H1 (cell line): ENCODE results near the gene NAB1. TPM values are rescaled to one million over a fixed set of nuclear protein-coding genes. Genes with fewer than 3 reads are reported as not detected.

ENCODE experiments used
- CTCF ChIA-PET: fragments of 300-600 bp; sonication (Branson Sonifier 250); formaldehyde crosslinking; loops from one replicate; lab custom pipeline; 2021; ENCODE audit not compliant: partially characterized antibody; lab: Charles Lee
- POLR2A ChIA-PET: fragments of 300-600 bp; sonication (Branson Sonifier 250); formaldehyde crosslinking; loops from one replicate; lab custom pipeline; 2021; ENCODE audit warnings: inconsistent platforms; ENCODE audit not compliant: partially characterized antibody; lab: Charles Lee
- DNase-seq, 2 experiments: peaks; one replicate each; pipeline versions ENCODE4 v3.0.0 to v3.0.0-alpha.2; 2010 to 2022; ENCODE audit warnings: low spot score in 2 of 2, low read depth in 1 of 2, mixed read lengths in 1 of 2
- FAIRE-seq: peaks from 2 replicates; lab custom pipeline; 2011; peaks lifted over from hg19 to GRCh38; lab: Jason Lieb, UNC
- H2AFZ ChIP-seq: 2 replicates; pipeline ENCODE4 v1.8.1; 2012; ENCODE audit warnings: low read length, inconsistent platforms
- H2AK5ac ChIP-seq: 2 replicates; pipeline ENCODE4 v1.6.1; 2013; ENCODE audit warnings: low read depth, low read length
- H2BK120ac ChIP-seq: replicated peaks from 2 replicates; pipeline ENCODE3; 2013; ENCODE audit warnings: low read depth, low read length, inconsistent platforms
- H2BK12ac ChIP-seq: 2 replicates; pipeline ENCODE4 v1.6.1; 2013; ENCODE audit warnings: low read depth, low read length
- H2BK15ac ChIP-seq: 2 replicates; pipeline ENCODE4 v1.6.1; 2013; ENCODE audit warnings: low read length
- H2BK20ac ChIP-seq: 2 replicates; pipeline ENCODE4 v1.6.1; 2013; ENCODE audit warnings: low read length
- H2BK5ac ChIP-seq: 2 replicates; pipeline ENCODE4 v1.6.1; 2013; ENCODE audit warnings: low read depth, low read length
- H3K14ac ChIP-seq: 2 replicates; pipeline ENCODE4 v1.6.1; 2013; ENCODE audit warnings: inconsistent platforms; ENCODE audit not compliant: insufficient read length
- H3K18ac ChIP-seq: 2 replicates; pipeline ENCODE4 v1.6.1; 2013; ENCODE audit warnings: low read length; ENCODE audit errors: extremely low read depth
- H3K23ac ChIP-seq: 2 replicates; pipeline ENCODE4 v1.6.1; 2013; ENCODE audit warnings: inconsistent platforms; ENCODE audit not compliant: insufficient read length
- H3K23me2 ChIP-seq: 2 replicates; pipeline ENCODE4 v1.6.1; 2013; ENCODE audit warnings: low read depth, low read length
- H3K27ac ChIP-seq: 2 replicates; pipeline ENCODE4 v1.6.1; 2011; ENCODE audit warnings: low read depth, low read length, inconsistent platforms
- H3K27me3 ChIP-seq, 4 experiments: replicated peaks in 1 of 4; 1 replicate in 1 of 4; 2 replicates in 3 of 4; pipeline versions ENCODE4 v1.6.1 to v1.8.1; 2011 to 2013; ENCODE audit warnings: low read length in 3 of 4, mild to moderate bottlenecking in 3 of 4, inconsistent platforms in 2 of 4, mixed read lengths in 2 of 4, moderate library complexity in 1 of 4; ENCODE audit not compliant: control insufficient read depth in 3 of 4, insufficient read depth in 3 of 4; ENCODE audit errors: extremely low read depth in 1 of 4
- H3K36me3 ChIP-seq, 4 experiments: 2 replicates each; pipeline versions ENCODE4 v1.6.1 to v1.8.1; 2011 to 2013; ENCODE audit warnings: mild to moderate bottlenecking in 4 of 4, low read length in 3 of 4, moderate library complexity in 2 of 4, control low read depth in 1 of 4, inconsistent platforms in 1 of 4; ENCODE audit not compliant: insufficient read depth in 4 of 4, control insufficient read depth in 2 of 4
- H3K4ac ChIP-seq: replicated peaks from 2 replicates; pipeline ENCODE3; 2013; ENCODE audit warnings: low read length, low read depth, mixed read lengths, inconsistent platforms; ENCODE audit not compliant: insufficient read length
- H3K4me1 ChIP-seq, 4 experiments: replicated peaks in 1 of 4; 1 replicate in 1 of 4; 2 replicates in 3 of 4; pipeline versions ENCODE4 v1.6.1 to v1.8.1; 2011 to 2013; ENCODE audit warnings: low read length in 3 of 4, inconsistent platforms in 2 of 4, mixed read lengths in 1 of 4; ENCODE audit not compliant: insufficient read depth in 4 of 4, control insufficient read depth in 3 of 4
- H3K4me2 ChIP-seq, 2 experiments: 2 replicates each; pipeline versions ENCODE4 v1.6.1 to v1.8.1; 2011 to 2013; ENCODE audit warnings: low read depth in 2 of 2, low read length in 2 of 2, control low read depth in 1 of 2, inconsistent platforms in 1 of 2, mild to moderate bottlenecking in 1 of 2; ENCODE audit not compliant: insufficient read depth in 1 of 2
- H3K4me3 ChIP-seq, 4 experiments: fragments of 200-600, 300-600 bp in 1 of 4; sonication (generic), shearing (Covaris generic), sonication (Bioruptor Twin) in 1 of 4; 2 replicates each; pipeline versions ENCODE4 v1.5.1 to v1.8.1; 2011 to 2016; ENCODE audit warnings: low read length in 4 of 4, low read depth in 3 of 4, control low read depth in 2 of 4, inconsistent platforms in 2 of 4, mild to moderate bottlenecking in 2 of 4, mixed read lengths in 1 of 4, moderate library complexity in 1 of 4; ENCODE audit not compliant: insufficient read depth in 2 of 4; ENCODE audit errors: extremely low read depth in 1 of 4
- H3K56ac ChIP-seq: replicated peaks from 2 replicates; pipeline ENCODE3; 2013; ENCODE audit warnings: low read depth, mild to moderate bottlenecking, mixed read lengths, low read length, inconsistent platforms; ENCODE audit not compliant: insufficient read length
- H3K79me1 ChIP-seq: 2 replicates; pipeline ENCODE4 v1.6.1; 2013; ENCODE audit warnings: low read depth, low read length, control low read depth
- H3K79me2 ChIP-seq, 2 experiments: 2 replicates each; pipeline versions ENCODE4 v1.6.1 to v1.8.1; 2012 to 2013; ENCODE audit warnings: low read length in 2 of 2, mild to moderate bottlenecking in 2 of 2, inconsistent platforms in 1 of 2; ENCODE audit not compliant: insufficient read depth in 2 of 2, control insufficient read depth in 1 of 2
- H3K9ac ChIP-seq, 4 experiments: replicated peaks in 1 of 4; 1 replicate in 1 of 4; 2 replicates in 3 of 4; pipeline versions ENCODE4 v1.6.1 to v1.8.1; 2011 to 2013; ENCODE audit warnings: low read depth in 3 of 4, low read length in 3 of 4, control low read depth in 2 of 4, mild to moderate bottlenecking in 2 of 4, moderate library complexity in 2 of 4, inconsistent platforms in 1 of 4; ENCODE audit errors: extremely low read depth in 1 of 4
- H3K9me3 ChIP-seq, 2 experiments: 2 replicates each; pipeline versions ENCODE4 v1.6.1 to v1.8.1; 2012 to 2013; ENCODE audit warnings: mild to moderate bottlenecking in 2 of 2, moderate library complexity in 2 of 2, control low read depth in 1 of 2, inconsistent platforms in 1 of 2, low read depth in 1 of 2, low read length in 1 of 2, mixed read lengths in 1 of 2; ENCODE audit not compliant: insufficient read depth in 2 of 2
- H4K20me1 ChIP-seq, 2 experiments: replicated peaks in 1 of 2; 2 replicates each; pipeline versions ENCODE3 to v1.8.1; 2011 to 2013; ENCODE audit warnings: inconsistent platforms in 2 of 2, low read length in 2 of 2, mild to moderate bottlenecking in 1 of 2; ENCODE audit not compliant: insufficient read depth in 2 of 2, control insufficient read depth in 1 of 2
- H4K5ac ChIP-seq: 2 replicates; pipeline ENCODE4 v1.6.1; 2013; ENCODE audit warnings: low read length, low read depth, mixed read lengths, inconsistent platforms; ENCODE audit not compliant: insufficient read length
- H4K8ac ChIP-seq: 2 replicates; pipeline ENCODE4 v1.8.0; 2013; ENCODE audit warnings: mild to moderate bottlenecking, moderate library complexity, low read length, inconsistent platforms; ENCODE audit not compliant: insufficient read depth; ENCODE audit errors: extremely low read depth
- H4K91ac ChIP-seq: replicated peaks from 2 replicates; pipeline ENCODE3; 2013; ENCODE audit warnings: low read length, mixed read lengths, inconsistent platforms; ENCODE audit not compliant: insufficient read length
- ATF3 ChIP-seq: IDR thresholded peaks from 2 replicates; pipeline ENCODE4 v1.6.1; 2011; ENCODE audit warnings: low read depth, mild to moderate bottlenecking, low read length; ENCODE audit not compliant: insufficient read depth
- CBX8 ChIP-seq: fragments of 300-800, 300-1000 bp; sonication (generic); IDR thresholded peaks from 2 replicates; pipeline ENCODE4 v1.7.1; 2016; ENCODE audit warnings: low read depth, low read length, borderline replicate concordance
- CEBPB ChIP-seq: IDR thresholded peaks from 2 replicates; pipeline ENCODE4 v1.6.1; 2012; ENCODE audit warnings: low read depth, low read length
- HDAC2 ChIP-seq, 2 experiments: fragments of 300-600 bp in 1 of 2; sonication (generic) in 1 of 2; IDR thresholded peaks; 2 replicates each; pipeline ENCODE4 v1.6.1; 2011 to 2012; ENCODE audit warnings: low read depth in 2 of 2, low read length in 2 of 2, mild to moderate bottlenecking in 2 of 2, moderate library complexity in 2 of 2, borderline replicate concordance in 1 of 2, inconsistent platforms in 1 of 2
- JUND ChIP-seq: IDR thresholded peaks from 2 replicates; pipeline ENCODE4 v1.6.1; 2011; ENCODE audit warnings: mild to moderate bottlenecking, improper control_type of control experiment, low read length
- KDM5A ChIP-seq: fragments of 200-600 bp; IDR thresholded peaks from 2 replicates; pipeline ENCODE4 v1.7.1; 2012; ENCODE audit warnings: mild to moderate bottlenecking, low read length, inconsistent platforms, mixed read lengths
- POLR2AphosphoS5 ChIP-seq: IDR thresholded peaks from 2 replicates; pipeline ENCODE4 v1.6.1; 2011; ENCODE audit warnings: low read depth, low read length
- POU5F1 ChIP-seq: IDR thresholded peaks from 2 replicates; pipeline ENCODE4 v1.6.1; 2011; ENCODE audit warnings: low read depth, mild to moderate bottlenecking, low read length, moderate library complexity
- SIX5 ChIP-seq: IDR thresholded peaks from 2 replicates; pipeline ENCODE4 v1.6.1; 2011; ENCODE audit warnings: mild to moderate bottlenecking, low read depth, low read length
- SP1 ChIP-seq: IDR thresholded peaks from 2 replicates; pipeline ENCODE4 v1.6.1; 2011; ENCODE audit warnings: low read depth, low read length
- SRF ChIP-seq: IDR thresholded peaks from 2 replicates; pipeline ENCODE4 v1.6.1; 2011; ENCODE audit warnings: mild to moderate bottlenecking, low read depth, low read length, moderate library complexity
- WGBS, 2 experiments: shearing (Covaris generic) in 1 of 2; methylation state at CpG; one replicate each; pipeline versions ENCODE4 v1.1.6 to v1.1.7; 2013 to 2015; ENCODE audit warnings: low lambda C conversion rate in 2 of 2, mixed read lengths in 2 of 2, inconsistent platforms in 1 of 2, low coverage in 1 of 2, missing lambda C conversion rate in 1 of 2; ENCODE audit not compliant: insufficient replicate concordance in 2 of 2, insufficient coverage in 1 of 2, insufficient read length in 1 of 2; ENCODE audit errors: extremely low coverage in 1 of 2, missing lambda C conversion rate in 1 of 2; 5-methylcytosine and 5-hydroxymethylcytosine counted together
- polyA plus RNA-seq, 7 experiments: library from polyadenylated mRNA; depleted of rRNA in 3 of 7; stranded (reverse) in 5 of 7; unstranded in 2 of 7; fragments of >200 nt in 5 of 7; fragments of 200-250 nt in 2 of 7; gene quantifications; 1 replicate in 5 of 7; 2 replicates in 1 of 7; 4 replicates in 1 of 7; pipeline versions ENCODE4 v1.2.1 to v1.2.3, GENCODE V29; 2011 to 2013; ENCODE audit warnings: missing spikeins in 2 of 7, mixed read lengths in 2 of 7
- total RNA-seq: library from RNA; stranded (reverse); fragmentation: NEBNext Ultra II Directional; extraction: Animal tissue kit (Norgen Biotek cat#: 25700); gene quantifications from 2 replicates; pipeline ENCODE4 v1.2.1, GENCODE V29; 2021
- TF ChIP-seq, protein P1 (sequence below): IDR thresholded peaks from 2 replicates; pipeline ENCODE4 v1.6.1; 2012; ENCODE audit warnings: low read length, inconsistent platforms

NAB1 gene
- total and polyA plus RNA-seq, 2 of the 8 experiments (the other 6 are each of a cell fraction or from before 2014, with no cell fraction given), result 8.5 to 28.6 TPM

- no peak for FAIRE-seq
- Histone ChIP-seq H3K4me2 (no peak overlapping the region), H3K27ac (no peak overlapping the region)
- no peak for TF ChIP-seq CBX8
- no peak for TF ChIP-seq ATF3
- TF ChIP-seq JUND, result 0 out of 2 replicates have a peak, but pooled peaks have one; percentile 33
- TF ChIP-seq, protein P1, sequence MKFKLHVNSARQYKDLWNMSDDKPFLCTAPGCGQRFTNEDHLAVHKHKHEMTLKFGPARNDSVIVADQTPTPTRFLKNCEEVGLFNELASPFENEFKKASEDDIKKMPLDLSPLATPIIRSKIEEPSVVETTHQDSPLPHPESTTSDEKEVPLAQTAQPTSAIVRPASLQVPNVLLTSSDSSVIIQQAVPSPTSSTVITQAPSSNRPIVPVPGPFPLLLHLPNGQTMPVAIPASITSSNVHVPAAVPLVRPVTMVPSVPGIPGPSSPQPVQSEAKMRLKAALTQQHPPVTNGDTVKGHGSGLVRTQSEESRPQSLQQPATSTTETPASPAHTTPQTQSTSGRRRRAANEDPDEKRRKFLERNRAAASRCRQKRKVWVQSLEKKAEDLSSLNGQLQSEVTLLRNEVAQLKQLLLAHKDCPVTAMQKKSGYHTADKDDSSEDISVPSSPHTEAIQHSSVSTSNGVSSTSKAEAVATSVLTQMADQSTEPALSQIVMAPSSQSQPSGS, result no peak
- no peak for TF ChIP-seq POU5F1
- no peak for TF ChIP-seq SIX5
- TF ChIP-seq SRF, result no peak
- TF ChIP-seq SP1, result no peak
- 0 out of 2 replicates have a peak, but pooled peaks have one; percentile 34 for TF ChIP-seq CEBPB
- no peak for TF ChIP-seq POLR2AphosphoS5
- no peak for TF ChIP-seq KDM5A
- no peak for TF ChIP-seq HDAC2 (IDR thresholded peaks at IDR 0.05; ENCODE audit: borderline replicate concordance in 1 of 2, low read depth in 2 of 2, low read length in 2 of 2)
Observed at GRCh38 chr2:190636361-190636760, 12.5 kb upstream of the NAB1 start.

More at GRCh38 chr2:190636361-190636760, 12.5 kb upstream of the NAB1 start:
- Histone ChIP-seq H4K91ac (no peak overlapping the region), H3K36me3 (no peaks in the 10 kb centered on the region), H3K4me1 (no peaks in the 10 kb centered on the region), H3K18ac (no peak overlapping the region), H2BK12ac (no peak overlapping the region), H4K8ac (no peak overlapping the region), H2AK5ac (no peak overlapping the region), H4K20me1 (no peaks in the 10 kb centered on the region), H3K4me3 (no peak overlapping the region), H3K79me2 (no peaks in the 10 kb centered on the region), H3K9me3 (no peaks in the 10 kb centered on the region), H2BK15ac (no peak overlapping the region), H2BK5ac (no peak overlapping the region), H3K27me3 (no peaks in the 10 kb centered on the region), H4K5ac (no peak overlapping the region), H3K56ac (no peak overlapping the region), H2AFZ (no peak overlapping the region), H3K79me1 (no peaks in the 10 kb centered on the region), H3K23me2 (no peaks in the 10 kb centered on the region), H3K14ac (no peak overlapping the region), H2BK20ac (no peak overlapping the region), H3K9ac (no peak overlapping the region), H3K4ac (no peak overlapping the region), H2BK120ac (no peak overlapping the region), H3K23ac (no peak overlapping the region)
- WGBS, 2 experiments, result 76% methylated on average over 3 of the region's 3 CpGs; no CpG with 5 or more reads in 1 of the 2 experiments
- DNase-seq, result no peak
- CTCF ChIA-PET, result interaction anchor here (1.0 to 2.6 kb wide), 4 partner anchors 15 to 79 kb away, joined by 3 to 16 read pairs (median 4); no protein-coding TSS in a partner anchor
- POLR2A ChIA-PET, result no interaction called here
